Measurements from ENCODE around the gene MREG. TPM values are rescaled to one million over a fixed set of nuclear protein-coding genes. Genes with fewer than 3 reads are reported as not detected.
"Not testable (repeated sequence)": the region's sequence is repeated elsewhere in the genome, so short reads cannot be mapped to it uniquely, and the experiment has no call there.

Gene MREG
- total RNA-seq, 1 experiment from 2014 or later: 17.6 TPM

- no peak for DNase-seq (ENCODE audit: low read depth)
Observed at GRCh38 chr2:216021768-216022565, 8.6 kb upstream of the MREG start.

DNA sequence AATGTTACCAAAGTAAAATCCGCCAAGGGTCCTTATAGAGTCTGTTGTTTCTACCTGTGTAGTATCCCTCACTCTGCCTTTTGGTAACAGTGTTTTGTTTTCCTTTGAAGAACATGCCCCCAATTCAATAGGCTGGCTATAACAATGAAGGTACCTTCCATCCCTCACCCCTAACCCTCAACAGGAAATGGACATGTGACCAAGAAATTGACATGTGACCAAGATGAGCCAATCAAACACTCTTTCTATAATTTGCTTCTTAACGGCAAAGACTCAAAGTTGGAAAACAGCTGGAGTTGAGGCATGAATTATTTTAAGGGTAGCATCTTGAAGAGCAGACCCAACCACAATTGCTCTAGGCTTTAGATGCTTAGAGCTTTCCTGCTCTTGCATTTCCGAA, 5.4 kb upstream of the MREG start:
- DNase-seq (ENCODE audit: low read depth): no peak

DNA sequence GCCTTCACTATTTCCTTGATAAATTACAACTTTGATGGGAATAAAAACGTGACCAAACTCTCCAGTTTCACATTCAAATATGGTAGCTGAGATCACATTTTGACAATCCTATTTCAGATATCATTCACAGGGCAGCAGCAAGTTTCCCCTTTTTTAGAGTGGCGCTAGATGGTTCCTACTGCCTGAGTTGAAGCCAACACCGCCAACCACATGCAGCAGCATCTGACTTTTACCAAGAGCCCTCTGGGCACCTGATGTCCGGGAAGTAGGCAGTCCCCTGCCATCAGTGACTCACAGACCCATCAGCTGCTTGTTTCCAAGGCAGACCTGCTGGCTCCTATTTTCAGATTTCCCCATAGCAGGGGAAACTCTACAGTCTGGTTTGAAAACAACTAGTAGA, 4.0 kb upstream of the MREG start:
- peak; percentile 75 for DNase-seq (ENCODE audit: low read depth)

GRCh38 chr2:216016581-216016980, 3.2 kb upstream of the MREG start:
- DNase-seq (ENCODE audit: low read depth): no peak

DNA sequence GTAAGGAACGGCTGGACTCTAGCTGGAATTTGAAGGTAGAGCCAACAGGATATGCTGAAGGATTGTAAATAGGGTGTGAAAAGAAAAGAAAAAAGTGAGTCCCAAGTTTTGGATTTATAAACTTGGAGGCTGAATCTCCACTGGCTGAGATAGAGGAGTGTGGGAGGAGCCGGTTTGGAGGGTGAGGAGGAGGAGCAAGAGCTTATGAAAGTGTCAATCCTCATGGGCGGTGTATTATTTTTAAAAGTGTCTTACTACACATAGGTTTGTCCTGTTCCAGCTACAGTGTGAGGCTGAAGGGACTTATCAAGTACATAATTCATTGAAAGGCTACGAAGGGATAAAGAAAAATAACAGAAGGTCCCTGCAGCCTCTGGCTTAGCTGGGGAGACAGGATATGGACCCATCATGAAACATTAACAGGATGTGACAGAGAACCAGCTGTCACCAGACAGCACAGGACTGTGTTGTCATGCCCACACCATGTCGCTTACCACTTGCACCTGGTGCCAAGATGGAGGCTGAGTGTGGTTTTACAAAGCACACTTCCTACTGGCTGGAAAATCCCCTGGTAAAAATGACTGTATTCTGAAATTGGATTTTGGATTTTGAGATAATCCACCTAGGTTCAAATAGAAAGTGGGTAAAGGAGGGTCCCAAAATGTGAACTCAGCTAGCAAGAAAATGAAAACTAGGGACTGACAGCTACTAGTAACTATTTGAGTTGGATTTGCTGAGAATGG, 2.5 kb upstream of the MREG start:
- DNase-seq (ENCODE audit: low read depth): peak; percentile 30

DNA sequence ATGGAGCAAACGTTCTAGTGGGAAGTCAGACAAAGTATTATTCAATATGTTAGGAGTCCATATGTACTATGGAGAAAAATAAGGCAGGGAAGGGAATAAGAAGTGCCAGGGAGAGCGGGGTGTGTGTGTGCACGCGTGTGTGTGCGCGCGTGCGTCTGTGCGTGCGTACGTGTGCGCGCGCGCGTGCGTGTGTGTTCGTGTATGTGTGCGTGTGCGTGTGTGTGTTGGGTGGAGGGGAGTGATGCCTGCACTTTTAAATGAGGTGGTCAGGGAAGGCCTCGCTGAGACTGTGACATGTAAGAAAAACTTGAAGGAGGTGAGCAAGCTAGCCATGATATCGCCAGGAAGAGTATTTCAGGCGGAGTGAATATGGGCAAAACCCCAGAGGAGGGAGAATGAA, 1.6 kb upstream of the MREG start:
- DNase-seq (ENCODE audit: low read depth): no peak

GRCh38 chr2:216014006-216014405, 655 bp upstream of the MREG start:
- DNase-seq (ENCODE audit: low read depth): no peak

DNA sequence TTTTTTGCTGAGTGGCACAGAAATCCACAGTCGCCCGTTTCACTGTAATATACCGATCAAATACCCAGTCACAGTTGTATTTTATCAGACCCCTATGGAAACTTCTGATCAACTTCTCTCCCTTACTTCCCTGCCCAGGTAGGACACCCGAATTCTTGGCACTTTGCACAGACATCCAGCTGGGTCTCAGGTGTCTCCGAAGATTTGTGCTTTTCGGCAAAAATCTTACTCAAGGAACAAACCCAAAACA, 596 bp downstream of the MREG start:
- no peak for DNase-seq (ENCODE audit: low read depth)

DNA sequence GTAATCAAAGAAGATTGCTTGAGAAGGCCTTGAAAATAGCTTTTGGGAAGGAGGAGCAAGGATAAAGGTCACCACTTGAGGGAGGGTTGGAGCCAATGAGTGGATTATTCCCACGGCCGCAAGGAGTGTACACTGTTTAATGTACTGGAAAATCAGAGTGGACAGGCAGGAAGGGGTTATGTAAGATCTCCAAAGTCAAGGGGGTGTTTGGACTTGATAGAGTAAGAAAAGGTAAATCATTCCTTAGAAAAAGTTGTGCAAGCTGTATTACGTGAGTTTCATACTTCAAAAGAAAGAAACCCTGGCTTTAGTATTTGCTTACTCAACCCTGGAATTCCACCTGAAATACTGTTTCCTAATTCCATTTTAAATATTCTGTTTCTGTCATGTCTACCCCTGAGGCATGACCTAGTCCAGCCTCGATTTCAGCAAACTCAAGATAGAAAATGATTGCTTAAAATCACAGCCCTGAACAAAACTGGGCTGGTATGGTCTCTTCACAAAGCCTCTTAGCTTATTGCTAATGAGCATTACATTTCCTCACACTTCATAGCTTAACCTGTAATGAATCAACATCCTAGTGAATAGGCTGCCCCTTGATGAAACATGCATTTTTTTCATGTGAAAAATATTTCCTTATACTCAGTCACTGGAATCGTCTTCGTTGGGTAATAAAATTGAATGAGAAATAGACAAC, 1.1 kb downstream of the MREG start:
- no peak for DNase-seq (ENCODE audit: low read depth)

GRCh38 chr2:216009215-216009614, 4.1 kb downstream of the MREG start:
- not testable (repeated sequence) for DNase-seq (ENCODE audit: low read depth)

GRCh38 chr2:216008387-216008786, 5.0 kb downstream of the MREG start:
- no peak for DNase-seq (ENCODE audit: low read depth)

DNA sequence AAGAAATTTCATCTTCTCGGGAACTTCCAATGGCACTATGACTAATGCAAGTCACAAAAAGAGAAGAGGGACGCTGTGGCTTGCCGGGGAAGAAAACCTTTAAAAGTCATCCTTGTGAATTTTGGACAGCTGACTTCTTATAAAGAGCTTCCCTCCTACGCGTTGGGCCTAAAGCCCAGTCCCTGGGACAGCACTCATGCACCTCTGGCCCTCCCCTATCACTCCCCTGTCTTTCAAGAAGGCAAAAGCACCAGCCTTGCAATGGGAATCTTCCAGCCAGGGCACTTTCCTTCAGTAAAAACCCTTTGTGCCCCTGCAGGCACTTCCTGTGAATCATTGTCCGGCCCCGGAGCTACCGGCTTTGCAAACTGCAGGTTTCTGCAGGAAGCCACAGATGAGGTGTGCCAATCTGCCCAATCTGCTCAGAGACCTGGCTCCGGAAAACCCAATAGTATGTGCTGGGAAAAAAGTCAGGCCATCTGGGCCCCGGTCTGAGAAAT, 7.1 kb downstream of the MREG start:
- DNase-seq (ENCODE audit: low read depth): peak; percentile 90

DNA sequence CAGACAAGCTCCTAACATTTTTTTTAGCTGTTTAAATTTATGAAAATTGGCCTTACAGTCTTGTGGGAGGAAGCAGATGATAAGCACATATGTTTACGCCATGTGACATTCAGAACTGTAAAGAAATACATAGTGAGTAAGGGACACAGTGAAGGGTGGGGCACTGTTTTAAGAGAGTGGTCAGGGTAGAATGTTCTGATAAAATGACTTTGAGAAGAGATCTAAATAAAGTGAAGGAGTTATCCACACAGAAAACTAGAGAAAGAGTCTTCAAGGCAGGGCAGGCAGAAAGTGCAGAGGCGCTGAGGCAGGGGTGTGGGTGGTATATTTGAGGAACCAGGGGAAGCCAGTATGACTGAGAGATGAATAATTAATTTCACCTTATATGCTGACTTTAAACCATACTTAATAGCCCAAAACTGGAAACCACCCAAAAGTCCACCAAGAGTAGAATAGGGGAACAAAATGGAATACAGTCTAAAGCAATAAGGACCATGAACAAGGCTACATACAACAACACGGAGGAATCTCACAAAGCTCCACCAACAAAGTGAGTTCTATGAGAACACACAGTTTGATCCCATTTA, 8.6 kb downstream of the MREG start:
- DNase-seq (ENCODE audit: low read depth): no peak

DNA sequence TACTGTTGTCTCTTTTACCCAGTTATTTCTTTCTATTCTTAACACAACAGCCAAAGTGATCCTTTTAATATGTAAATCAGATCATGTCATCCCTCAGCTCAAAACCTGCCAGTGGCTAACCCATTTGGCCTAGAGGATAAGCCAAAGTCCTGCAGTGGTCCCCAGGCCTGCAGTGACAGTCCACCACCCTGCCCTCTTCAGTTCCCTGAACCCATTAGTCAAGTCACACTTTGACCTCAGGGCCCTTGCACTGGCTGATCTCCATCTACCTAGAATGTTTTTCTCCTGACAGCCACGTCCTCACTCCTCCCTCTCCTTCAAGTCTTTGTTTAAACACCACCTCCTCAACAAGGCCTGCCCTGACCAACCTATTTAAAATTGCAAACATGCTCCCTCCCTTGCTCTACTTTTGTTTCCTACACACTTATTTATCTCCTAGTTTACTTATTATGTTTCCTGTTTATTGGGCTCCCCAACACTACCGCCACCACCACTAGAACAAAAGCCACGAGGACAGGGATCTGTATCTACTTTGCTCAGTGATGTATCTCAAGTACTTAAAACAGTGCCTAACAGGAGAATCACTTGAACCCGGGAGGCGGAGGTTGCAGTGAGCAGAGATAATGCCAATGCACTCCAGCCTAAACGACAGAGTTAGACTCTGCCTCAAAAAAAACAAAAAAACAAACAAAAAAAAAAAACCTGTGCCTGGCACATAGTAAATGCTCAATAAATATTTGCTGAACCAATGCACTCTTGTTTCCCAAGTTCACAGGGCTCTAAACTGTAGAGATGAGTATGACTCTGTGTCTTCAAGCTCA, 9.3 kb downstream of the MREG start:
- no peak for DNase-seq (ENCODE audit: low read depth)

DNA sequence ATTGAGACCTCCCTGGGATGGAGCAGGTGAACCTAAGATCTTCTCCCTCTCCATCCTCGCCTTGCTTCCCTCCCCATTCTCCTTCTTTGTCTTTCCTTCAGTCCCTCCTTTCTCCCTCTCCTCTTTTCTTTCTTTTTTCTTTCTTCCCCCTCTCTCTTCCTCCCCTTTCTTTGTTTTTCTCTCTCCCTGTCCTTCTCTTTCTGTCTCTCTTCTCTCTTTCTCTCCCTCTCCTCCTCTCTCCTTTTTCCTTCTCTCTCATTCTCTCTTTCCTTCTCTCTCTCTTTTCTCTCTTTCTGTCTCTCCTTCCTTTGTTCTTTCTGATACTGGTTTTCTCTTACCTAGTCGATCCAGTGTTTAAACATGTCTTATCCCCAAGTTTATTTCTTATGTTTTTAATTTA, 10.7 kb downstream of the MREG start:
- DNase-seq (ENCODE audit: low read depth): no peak

GRCh38 chr2:216002101-216002678, 11.2 kb downstream of the MREG start:
- no peak for DNase-seq (ENCODE audit: low read depth)

- no peak for DNase-seq (ENCODE audit: low read depth)
Observed at GRCh38 chr2:216001216-216002100, 11.9 kb downstream of the MREG start.

GRCh38 chr2:215998636-215999035, 14.7 kb downstream of the MREG start:
- DNase-seq (ENCODE audit: low read depth): no peak

GRCh38 chr2:215997219-215997618, 16.1 kb downstream of the MREG start:
- DNase-seq (ENCODE audit: low read depth): no peak

- DNase-seq (ENCODE audit: low read depth): no peak
Observed at GRCh38 chr2:215994911-215995310, 18.4 kb downstream of the MREG start.
